Central memory CD4-positive, alpha-beta T cell (primary cell): ENCODE measurements around the gene HTR1B.

Experiments used
- DNase-seq: peaks from one replicate; pipeline ENCODE4 v3.0.0; 2022
- total RNA-seq, 3 experiments: gene quantifications; one replicate each; lab custom pipeline; 2026; lab: John Stamatoyannopoulos, UW

The HTR1B gene, protein sequence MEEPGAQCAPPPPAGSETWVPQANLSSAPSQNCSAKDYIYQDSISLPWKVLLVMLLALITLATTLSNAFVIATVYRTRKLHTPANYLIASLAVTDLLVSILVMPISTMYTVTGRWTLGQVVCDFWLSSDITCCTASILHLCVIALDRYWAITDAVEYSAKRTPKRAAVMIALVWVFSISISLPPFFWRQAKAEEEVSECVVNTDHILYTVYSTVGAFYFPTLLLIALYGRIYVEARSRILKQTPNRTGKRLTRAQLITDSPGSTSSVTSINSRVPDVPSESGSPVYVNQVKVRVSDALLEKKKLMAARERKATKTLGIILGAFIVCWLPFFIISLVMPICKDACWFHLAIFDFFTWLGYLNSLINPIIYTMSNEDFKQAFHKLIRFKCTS
- 0 reads per million in 3 experiments for total RNA-seq

DNA sequence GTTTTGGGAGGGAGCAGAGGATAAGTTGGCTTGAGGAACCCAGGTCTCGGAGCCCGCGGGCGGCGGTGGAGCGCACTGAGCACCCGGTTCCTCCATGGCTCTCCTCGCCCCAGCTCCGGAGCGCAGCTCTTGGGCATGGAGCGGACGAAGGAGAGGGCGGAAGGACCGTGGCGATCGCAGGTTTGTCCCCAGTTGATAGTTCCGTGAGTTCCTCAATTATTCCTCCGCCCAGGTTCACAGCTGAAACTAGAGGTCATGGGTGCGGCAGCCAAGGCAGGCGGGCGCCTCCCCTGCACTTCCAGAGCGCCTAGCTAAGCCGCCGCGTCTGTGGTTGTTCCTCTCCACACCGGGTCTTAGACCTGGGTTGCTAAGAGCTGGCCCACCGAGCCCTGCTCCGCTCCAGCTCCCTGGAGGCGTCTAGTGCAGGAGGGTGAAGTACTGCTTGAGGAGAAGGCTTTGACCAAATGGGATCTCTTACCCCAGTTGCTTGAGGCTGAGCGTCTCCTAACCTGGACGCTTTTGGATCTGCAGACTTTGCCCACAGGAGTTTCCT, at the start of gene HTR1B:
HTR1B (minus strand) TSS at position 184 of the 553 bp plus-strand sequence; CDS start at position 96, 88 bp downstream.
- no peak for DNase-seq

DNA sequence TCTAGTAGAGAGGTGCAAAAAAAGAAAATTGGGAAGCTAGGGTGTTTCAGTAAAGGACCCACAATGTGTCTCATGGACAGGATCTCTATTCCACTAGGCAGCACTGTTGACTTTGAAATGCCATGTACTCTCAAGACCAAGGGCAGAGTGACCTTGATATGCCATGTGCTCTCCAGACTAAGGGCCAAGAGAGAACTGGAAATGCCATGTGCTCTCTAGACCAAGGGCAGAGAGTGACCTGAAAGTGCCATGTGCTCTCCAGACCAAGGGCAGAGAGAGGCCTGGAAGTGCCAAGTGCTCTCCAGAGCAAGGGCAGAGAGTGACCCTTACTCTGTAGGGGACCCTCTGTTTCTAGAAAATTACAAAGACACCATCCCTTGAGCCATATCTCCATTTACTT, 49.3 kb upstream of the HTR1B start:
- DNase-seq, result no peak

GRCh38 chr6:77511860-77512259, 48.6 kb upstream of the HTR1B start:
- DNase-seq, result no peak

GRCh38 chr6:77502981-77503380, 39.7 kb upstream of the HTR1B start:
- no peak for DNase-seq

DNA sequence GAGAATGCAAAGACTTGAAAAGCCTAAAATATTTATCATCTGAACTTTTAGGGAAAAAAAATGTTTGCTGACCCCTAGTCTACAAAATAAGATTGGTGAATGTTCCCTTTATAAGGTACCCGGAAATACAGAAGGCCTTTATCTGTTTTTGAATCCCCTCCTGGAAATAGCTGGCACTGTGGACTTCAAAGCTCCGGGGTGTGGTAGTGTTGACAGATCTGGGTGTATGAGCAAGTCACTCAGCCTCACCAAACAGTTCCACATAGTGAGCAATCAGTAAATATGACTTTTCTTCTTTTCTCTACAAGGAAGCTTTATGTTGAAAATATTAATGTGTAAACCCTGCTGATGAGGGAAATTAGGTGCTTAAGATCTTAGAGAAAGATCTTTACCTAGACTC, 29.2 kb upstream of the HTR1B start:
- DNase-seq, result no peak

GRCh38 chr6:77487808-77488425, 24.6 kb upstream of the HTR1B start:
- DNase-seq, result no peak

GRCh38 chr6:77482981-77483380, 19.7 kb upstream of the HTR1B start:
- DNase-seq, result no peak

- DNase-seq, result no peak
Measured at GRCh38 chr6:77474973-77475372, 11.7 kb upstream of the HTR1B start.

DNA sequence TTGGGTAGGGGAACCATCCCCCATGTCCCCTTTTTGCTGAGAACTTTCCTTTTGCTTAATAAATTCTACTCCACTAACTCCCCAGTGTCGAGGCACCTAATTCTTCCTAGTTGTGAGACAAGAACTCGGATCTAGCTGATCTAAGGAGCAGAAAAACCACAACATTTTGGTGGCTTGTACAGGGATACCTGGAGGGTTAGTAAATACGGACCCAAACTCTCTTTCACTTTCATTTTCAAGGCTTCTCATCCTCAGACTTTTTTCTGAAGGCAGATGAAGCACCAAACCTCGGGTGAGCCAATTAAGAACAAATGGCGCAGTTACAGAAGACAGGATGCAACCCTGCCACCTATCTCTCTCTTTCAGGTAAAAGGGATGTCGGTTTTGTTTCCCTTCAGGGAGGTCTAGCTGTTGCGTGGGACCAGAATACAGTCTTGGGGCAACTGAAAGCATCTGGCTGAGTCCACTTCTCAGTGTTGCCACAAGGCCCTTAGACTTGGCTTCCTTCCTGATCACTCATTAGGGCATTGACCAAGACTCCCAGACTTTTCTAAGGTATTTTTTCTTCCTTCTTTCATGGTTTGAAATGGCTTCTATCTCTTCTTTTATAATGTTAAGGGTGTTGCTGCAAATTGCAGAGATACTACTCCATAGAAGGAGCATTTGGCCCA, 11.1 kb upstream of the HTR1B start:
- no peak for DNase-seq

DNA sequence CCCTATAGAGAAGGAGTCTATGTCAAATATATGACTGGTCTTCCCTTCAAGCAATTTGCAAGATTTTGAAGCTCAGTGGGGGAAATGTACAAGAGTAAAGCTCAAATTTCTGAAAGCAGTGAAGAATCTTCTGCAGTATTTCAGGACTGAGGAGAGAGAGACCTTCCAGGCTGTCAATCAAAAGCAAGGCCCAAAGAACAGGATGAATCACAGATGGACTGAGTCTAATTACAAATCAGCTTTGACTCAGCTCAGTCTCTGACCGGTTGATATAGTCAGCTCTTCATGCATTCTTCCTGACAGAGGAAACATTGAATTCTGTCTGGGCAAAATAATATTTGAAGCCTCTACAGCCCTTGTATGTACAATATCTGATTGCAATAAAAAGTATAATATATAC, 7.7 kb upstream of the HTR1B start:
- DNase-seq, result no peak

DNA sequence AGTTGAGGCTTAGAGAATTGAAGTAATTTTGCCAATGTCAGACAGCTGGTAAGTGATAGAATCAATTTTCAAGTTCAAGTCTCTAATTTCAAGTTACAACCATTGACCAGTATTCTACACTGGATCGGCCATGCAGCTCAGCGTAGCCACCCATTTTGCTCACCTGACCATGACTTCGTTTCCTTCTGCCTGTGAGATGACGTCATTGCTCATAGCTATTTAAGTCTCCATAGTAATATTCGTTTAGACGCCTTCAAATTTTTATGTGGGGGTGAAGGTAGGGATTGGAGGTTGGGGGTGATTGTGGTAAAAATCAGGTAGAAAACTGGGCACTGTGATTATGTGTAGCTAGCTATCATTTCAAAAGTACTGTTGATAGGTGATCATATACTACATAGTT, 5.6 kb upstream of the HTR1B start:
- DNase-seq, result no peak

DNA sequence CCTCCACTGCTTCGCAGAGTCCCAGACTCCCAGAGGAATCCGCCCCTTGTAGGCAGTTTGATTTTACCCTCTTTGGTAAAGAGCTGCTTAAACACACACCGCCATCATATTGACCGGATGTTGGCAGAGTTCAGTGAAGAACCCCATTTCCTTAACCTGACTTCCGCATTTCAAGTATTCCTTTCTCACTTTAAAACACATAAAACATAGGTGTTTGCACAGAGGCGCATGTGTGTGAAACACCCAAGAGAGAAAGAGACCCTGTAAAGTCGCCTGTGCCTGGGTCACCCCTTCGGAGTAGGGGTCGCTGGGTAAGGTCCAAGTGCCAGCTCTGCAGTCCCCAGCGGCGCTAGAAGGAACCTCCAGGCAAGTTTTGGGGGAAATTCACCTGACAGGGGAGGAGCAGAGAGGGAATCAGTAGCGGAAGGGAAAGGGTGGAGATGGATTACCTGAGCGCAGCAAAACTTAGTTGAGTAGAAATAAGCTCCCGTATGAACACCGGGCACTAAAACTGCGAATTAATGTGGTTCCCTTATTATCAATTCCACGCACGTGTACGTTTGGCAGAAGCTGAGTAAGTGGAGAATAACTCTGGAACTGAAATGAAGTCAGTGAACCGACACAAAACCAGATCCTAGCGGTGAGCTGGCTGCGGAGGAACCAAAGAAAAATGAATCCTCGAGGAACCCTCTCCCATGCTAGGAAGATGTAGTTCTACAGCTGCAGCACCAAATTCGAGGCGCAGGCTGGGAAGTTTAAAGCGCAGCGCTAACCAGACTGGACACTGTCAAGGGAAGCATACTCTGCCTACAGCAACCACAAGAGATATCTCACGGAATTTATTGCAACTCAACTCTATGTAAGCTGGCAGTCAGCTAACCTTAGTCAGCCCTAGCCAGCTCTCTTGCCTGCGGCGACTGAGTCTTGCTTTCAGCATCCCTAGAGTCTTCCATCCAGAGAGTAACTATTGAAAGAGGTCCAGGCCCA, 3.5 kb upstream of the HTR1B start:
- DNase-seq, result no peak

GRCh38 chr6:77466055-77466450, 2.8 kb upstream of the HTR1B start:
- no peak for DNase-seq

DNA sequence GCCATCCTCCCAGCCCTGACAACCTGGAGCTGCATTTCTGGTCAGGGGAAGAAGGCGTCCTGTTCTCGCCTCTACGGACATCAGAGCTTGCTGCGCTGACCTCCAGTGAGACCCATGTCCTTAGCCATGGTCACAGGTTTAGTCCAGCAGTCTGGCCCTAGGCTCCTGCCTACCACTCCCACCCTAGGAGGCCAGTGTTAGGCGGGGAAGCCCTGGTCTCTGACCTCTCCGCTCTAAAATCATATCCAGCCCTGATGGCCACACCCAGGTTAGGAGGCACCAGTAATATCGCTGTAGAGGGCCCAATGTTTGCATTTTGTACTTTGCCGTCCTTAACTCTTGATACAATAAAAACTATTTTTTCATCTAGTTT, 1.2 kb upstream of the HTR1B start:
- no peak for DNase-seq

- DNase-seq, result no peak
Measured at GRCh38 chr6:77463861-77464494, 687 bp upstream of the HTR1B start.

DNA sequence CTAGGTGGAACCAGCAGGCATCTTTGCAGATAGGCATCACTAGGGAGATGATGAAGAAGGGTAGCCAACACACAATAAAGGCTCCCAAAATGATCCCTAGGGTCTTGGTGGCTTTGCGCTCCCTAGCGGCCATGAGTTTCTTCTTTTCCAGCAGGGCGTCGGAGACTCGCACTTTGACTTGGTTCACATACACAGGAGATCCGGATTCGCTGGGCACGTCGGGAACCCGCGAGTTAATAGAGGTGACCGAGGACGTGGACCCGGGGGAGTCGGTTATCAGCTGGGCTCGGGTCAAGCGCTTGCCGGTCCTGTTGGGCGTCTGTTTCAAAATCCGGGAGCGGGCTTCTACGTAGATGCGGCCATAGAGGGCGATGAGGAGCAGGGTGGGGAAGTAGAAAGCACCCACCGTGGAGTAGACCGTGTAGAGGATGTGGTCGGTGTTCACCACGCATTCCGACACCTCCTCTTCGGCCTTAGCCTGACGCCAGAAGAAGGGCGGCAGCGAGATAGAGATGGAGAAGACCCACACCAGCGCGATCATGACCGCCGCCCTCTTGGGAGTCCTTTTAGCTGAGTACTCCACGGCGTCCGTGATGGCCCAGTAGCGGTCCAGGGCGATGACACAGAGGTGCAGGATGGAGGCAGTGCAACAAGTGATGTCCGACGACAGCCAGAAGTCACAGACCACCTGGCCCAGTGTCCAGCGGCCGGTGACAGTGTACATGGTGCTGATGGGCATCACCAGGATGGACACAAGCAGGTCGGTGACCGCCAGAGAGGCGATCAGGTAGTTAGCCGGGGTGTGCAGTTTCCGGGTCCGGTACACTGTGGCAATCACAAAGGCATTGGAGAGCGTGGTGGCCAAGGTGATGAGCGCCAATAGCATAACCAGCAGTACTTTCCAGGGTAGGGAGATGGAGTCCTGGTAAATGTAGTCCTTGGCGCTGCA, 658 bp downstream of the HTR1B start:
- DNase-seq, result no peak

DNA sequence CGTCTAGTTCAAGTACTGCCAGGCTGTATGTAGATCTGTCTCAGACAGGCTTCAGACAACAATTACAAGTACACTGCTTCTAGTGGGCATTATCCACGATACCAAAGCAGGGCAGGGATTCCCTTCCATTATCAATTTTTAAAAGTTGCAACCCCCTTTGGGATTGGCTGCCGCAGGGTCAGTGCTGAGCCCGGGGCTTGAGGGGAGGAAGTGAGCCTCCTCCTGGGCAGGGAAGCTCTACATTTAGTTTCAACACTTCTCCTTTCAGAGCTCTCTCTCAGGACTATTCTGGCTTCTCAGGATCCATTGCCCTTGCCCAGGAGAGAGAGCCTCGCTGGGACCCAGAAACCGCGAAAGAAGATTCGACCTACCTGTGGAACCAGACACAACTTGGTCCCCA, 1.5 kb downstream of the HTR1B start:
- no peak for DNase-seq

DNA sequence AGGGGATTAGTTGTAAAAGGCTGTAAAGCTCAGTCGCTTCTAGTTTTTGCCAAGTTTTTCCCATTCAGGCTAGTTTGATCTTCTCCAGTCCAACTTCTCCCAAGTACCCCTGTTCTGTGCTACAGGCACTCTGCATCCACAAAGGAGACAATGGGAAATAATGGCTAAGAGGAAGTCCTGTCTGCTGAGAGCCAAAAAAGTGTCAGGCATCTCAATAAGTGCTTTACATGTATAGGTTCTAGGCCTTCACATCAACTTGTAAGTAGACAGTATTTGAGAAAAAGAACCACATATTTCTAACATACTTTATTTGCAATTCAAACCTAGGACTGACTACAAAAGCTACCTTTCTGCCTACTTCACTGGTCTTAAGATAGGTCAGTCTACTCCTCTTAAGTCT, 4.9 kb downstream of the HTR1B start:
- DNase-seq, result no peak

DNA sequence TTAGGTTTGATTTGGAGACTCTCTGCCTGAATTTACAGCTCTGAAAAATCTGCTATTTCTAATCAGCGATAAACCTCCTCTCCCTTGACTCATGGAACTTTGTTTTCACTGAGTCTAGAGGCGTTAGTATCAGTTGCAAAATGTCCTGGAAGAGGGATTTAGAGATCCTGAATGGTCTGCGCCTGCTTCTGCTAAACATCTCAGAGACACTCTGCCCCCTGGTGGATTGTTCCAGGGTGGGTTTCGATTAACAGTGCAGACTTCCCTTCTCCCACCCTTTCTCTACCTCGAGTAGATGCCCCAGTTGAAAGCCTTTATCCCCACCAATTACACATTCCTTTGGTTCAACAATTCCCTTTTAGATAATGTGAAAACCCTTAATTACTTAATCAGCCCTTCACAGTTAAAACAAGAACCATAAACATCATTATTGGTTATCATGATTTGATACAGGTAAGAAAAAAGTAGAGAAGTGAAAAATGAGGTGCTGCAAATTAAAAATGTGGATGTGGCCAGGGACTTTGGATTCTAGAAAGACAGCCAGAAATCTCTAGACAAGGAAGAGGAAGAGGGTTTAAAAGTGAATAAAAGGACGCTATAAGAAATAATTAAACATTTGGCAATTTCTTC, 5.5 kb downstream of the HTR1B start:
- DNase-seq, result no peak
